Effector memory CD4-positive, alpha-beta T cell (primary cell): ENCODE measurements around the gene BSG.
"Not testable (repeated sequence)": the region's sequence is repeated elsewhere in the genome, so short reads cannot be mapped to it uniquely, and the experiment has no call there.

Experiments
- DNase-seq, 3 donors: peaks; one replicate each; pipeline ENCODE4 v3.0.0-alpha.2; 2020
- H3K27ac ChIP-seq: 2 replicates; pipeline ENCODE4 v1.7.0; 2013; ENCODE audit warnings: mild to moderate bottlenecking, low read length, moderate library complexity; ENCODE audit not compliant: insufficient read depth, poor library complexity, severe bottlenecking
- H3K27me3 ChIP-seq: replicated peaks from 2 replicates; pipeline ENCODE4 v1.7.0; 2013; ENCODE audit warnings: mild to moderate bottlenecking, low read length; ENCODE audit not compliant: insufficient read depth, control insufficient read depth, poor library complexity, severe bottlenecking
- H3K36me3 ChIP-seq: 2 replicates; pipeline ENCODE4 v1.7.0; 2013; ENCODE audit warnings: mild to moderate bottlenecking, low read length, moderate library complexity; ENCODE audit not compliant: control insufficient read depth, insufficient read depth
- H3K4me1 ChIP-seq: 2 replicates; pipeline ENCODE4 v1.7.0; 2013; ENCODE audit warnings: low read length, mild to moderate bottlenecking; ENCODE audit not compliant: control insufficient read depth, insufficient read depth, poor library complexity, severe bottlenecking
- H3K4me3 ChIP-seq: 2 replicates; pipeline ENCODE4 v1.7.0; 2013; ENCODE audit warnings: low read length, low read depth, mild to moderate bottlenecking; ENCODE audit not compliant: insufficient read depth, poor library complexity, severe bottlenecking
- H3K9me3 ChIP-seq: 2 replicates; pipeline ENCODE4 v1.7.0; 2013; ENCODE audit warnings: mild to moderate bottlenecking, low read length, moderate library complexity; ENCODE audit not compliant: control insufficient read depth

BSG gene

GRCh38 chr19:580274-580835, 8.0 kb downstream of the BSG start:
- peaks cover 5% of the 10 kb centered on the region for H3K4me1 ChIP-seq
- H3K9me3 ChIP-seq = no peaks in the 10 kb centered on the region
- no peaks in the 10 kb centered on the region for H3K27me3 ChIP-seq
- H3K4me3 ChIP-seq = no peak overlapping the region
- no peak overlapping the region for H3K27ac ChIP-seq
- H3K36me3 ChIP-seq = peaks cover 41% of the 10 kb centered on the region
- DNase-seq = no peak

GRCh38 chr19:581399-582111, 9.2 kb downstream of the BSG start:
- Histone ChIP-seq H3K4me3 (no peak overlapping the region), H3K36me3 (peaks cover 41% of the 10 kb centered on the region), H3K27me3 (no peaks in the 10 kb centered on the region), H3K27ac (no peak overlapping the region), H3K9me3 (no peaks in the 10 kb centered on the region), H3K4me1 (no peaks in the 10 kb centered on the region)
- DNase-seq = no peak

- DNase-seq = no peak
- Histone ChIP-seq H3K27me3 (no peaks in the 10 kb centered on the region), H3K9me3 (no peaks in the 10 kb centered on the region), H3K27ac (no peak overlapping the region), H3K36me3 (peaks cover 36% of the 10 kb centered on the region), H3K4me1 (no peaks in the 10 kb centered on the region), H3K4me3 (no peak overlapping the region)
Observed at GRCh38 chr19:582497-583197, 10.3 kb downstream of the BSG start.

GRCh38 chr19:583198-583967, 11.0 kb downstream of the BSG start:
- no peaks in the 10 kb centered on the region for H3K27me3 ChIP-seq
- H3K4me3 ChIP-seq = no peak overlapping the region
- peaks cover 7% of the 10 kb centered on the region for H3K4me1 ChIP-seq
- DNase-seq = no peak
- H3K9me3 ChIP-seq = no peaks in the 10 kb centered on the region
- H3K27ac ChIP-seq = no peak overlapping the region
- H3K36me3 ChIP-seq = peaks cover 36% of the 10 kb centered on the region

GRCh38 chr19:583968-584239, 11.5 kb downstream of the BSG start:
- Histone ChIP-seq H3K4me3 (no peak overlapping the region), H3K27ac (no peak overlapping the region), H3K36me3 (peaks cover 36% of the 10 kb centered on the region), H3K27me3 (peaks cover 4% of the 10 kb centered on the region), H3K4me1 (peaks cover 12% of the 10 kb centered on the region), H3K9me3 (no peaks in the 10 kb centered on the region)
- DNase-seq = no peak

GRCh38 chr19:584240-585001, 12.0 kb downstream of the BSG start:
- DNase-seq = peak; percentile 32 to 49 (median 38)
- Histone ChIP-seq H3K4me3 (no peak overlapping the region), H3K27ac (no peak overlapping the region), H3K27me3 (peaks cover 9% of the 10 kb centered on the region), H3K36me3 (peaks cover 31% of the 10 kb centered on the region), H3K9me3 (no peaks in the 10 kb centered on the region), H3K4me1 (peaks cover 17% of the 10 kb centered on the region)

GRCh38 chr19:585146-585545, 12.8 kb downstream of the BSG start:
- H3K4me1 ChIP-seq = peaks cover 18% of the 10 kb centered on the region
- H3K9me3 ChIP-seq, H3K27ac ChIP-seq, H3K4me3 ChIP-seq, DNase-seq, H3K27me3 ChIP-seq: not testable (repeated sequence)
- peaks cover 25% of the 10 kb centered on the region for H3K36me3 ChIP-seq

GRCh38 chr19:585551-586110, 13.2 kb downstream of the BSG start:
- peaks cover 22% of the 10 kb centered on the region for H3K4me1 ChIP-seq
- no peak overlapping the region for H3K4me3 ChIP-seq

GRCh38 chr19:588093-588740, 15.8 kb downstream of the BSG start:
- H3K4me1 ChIP-seq = peaks cover 25% of the 10 kb centered on the region
- H3K36me3 ChIP-seq = peaks cover 2% of the 10 kb centered on the region
- H3K4me3 ChIP-seq = no peak overlapping the region
- H3K27ac ChIP-seq = no peak overlapping the region
- peaks cover 14% of the 10 kb centered on the region for H3K27me3 ChIP-seq
- peak; percentile 33 to 51 (median 37) for DNase-seq
- no peaks in the 10 kb centered on the region for H3K9me3 ChIP-seq

More at GRCh38 chr19:585551-586110, 13.2 kb downstream of the BSG start:
- Histone ChIP-seq H3K27me3 (peaks cover 10% of the 10 kb centered on the region), H3K36me3 (peaks cover 21% of the 10 kb centered on the region), H3K27ac (no peak overlapping the region), H3K9me3 (no peaks in the 10 kb centered on the region)
- no peak for DNase-seq
